H9 (cell line): ENCODE measurements around the gene TMEM273. TPM values are rescaled to one million over a fixed set of nuclear protein-coding genes. Genes with fewer than 3 reads are reported as not detected.

Source experiments
- DNase-seq: peaks from one replicate; pipeline ENCODE4 v3.0.0-alpha.2; 2017
- H2AFZ ChIP-seq: one replicate; pipeline ENCODE4 v1.6.1; 2013; ENCODE audit warnings: mild to moderate bottlenecking, low read length, control low read depth, moderate library complexity
- H2AK5ac ChIP-seq: 2 replicates; pipeline ENCODE4 v1.6.1; 2013; ENCODE audit warnings: low read length, control low read depth, mixed read lengths; ENCODE audit not compliant: insufficient read length
- H2BK120ac ChIP-seq: one replicate; pipeline ENCODE4 v1.6.1; 2013; ENCODE audit warnings: low read depth, mild to moderate bottlenecking, low read length, control low read depth, inconsistent platforms; ENCODE audit not compliant: poor library complexity, severe bottlenecking
- H2BK12ac ChIP-seq: 2 replicates; pipeline ENCODE4 v1.6.1; 2013; ENCODE audit warnings: low read length, control low read depth, mixed read lengths, low read depth; ENCODE audit not compliant: insufficient read length
- H2BK15ac ChIP-seq: 2 replicates; pipeline ENCODE4 v1.6.1; 2013; ENCODE audit warnings: low read depth, low read length, control low read depth
- H2BK20ac ChIP-seq: one replicate; pipeline ENCODE4 v1.6.1; 2013; ENCODE audit warnings: low read depth, mild to moderate bottlenecking, low read length, control low read depth, inconsistent platforms; ENCODE audit not compliant: poor library complexity, severe bottlenecking
- H2BK5ac ChIP-seq: 2 replicates; pipeline ENCODE4 v1.6.1; 2013; ENCODE audit warnings: low read length, control low read depth, mixed read lengths; ENCODE audit not compliant: insufficient read length
- H3K14ac ChIP-seq: 2 replicates; pipeline ENCODE4 v1.6.1; 2013; ENCODE audit warnings: low read length, control low read depth; ENCODE audit not compliant: insufficient read depth
- H3K18ac ChIP-seq: 2 replicates; pipeline ENCODE4 v1.6.1; 2013; ENCODE audit warnings: low read depth, mild to moderate bottlenecking, mixed read lengths, low read length, control low read depth; ENCODE audit not compliant: insufficient read length
- H3K23ac ChIP-seq: 2 replicates; pipeline ENCODE4 v1.6.1; 2013; ENCODE audit warnings: low read length, control low read depth, mixed read lengths, low read depth; ENCODE audit not compliant: insufficient read length
- H3K23me2 ChIP-seq: 2 replicates; pipeline ENCODE4 v1.6.1; 2013; ENCODE audit warnings: low read depth, mild to moderate bottlenecking, mixed read lengths, low read length, control low read depth; ENCODE audit not compliant: insufficient read length, poor library complexity, severe bottlenecking
- H3K27ac ChIP-seq: 2 replicates; pipeline ENCODE4 v1.5.1; 2013; ENCODE audit warnings: low read length, control low read depth, mixed read lengths, low read depth; ENCODE audit not compliant: insufficient read length
- H3K27me3 ChIP-seq: 2 replicates; pipeline ENCODE4 v1.6.1; 2013; ENCODE audit warnings: low read length, control low read depth, inconsistent platforms; ENCODE audit not compliant: insufficient read depth
- H3K4ac ChIP-seq: 2 replicates; pipeline ENCODE4 v1.6.1; 2013; ENCODE audit warnings: low read depth, mild to moderate bottlenecking, control low read depth, inconsistent platforms, low read length, moderate library complexity
- H3K4me1 ChIP-seq: 2 replicates; pipeline ENCODE4 v1.6.1; 2013; ENCODE audit warnings: low read length, control low read depth, inconsistent platforms; ENCODE audit not compliant: insufficient read depth
- H3K4me2 ChIP-seq: 2 replicates; pipeline ENCODE4 v1.6.1; 2013; ENCODE audit warnings: low read length, control low read depth, mixed read lengths; ENCODE audit not compliant: insufficient read length, insufficient read depth
- H3K56ac ChIP-seq: 2 replicates; pipeline ENCODE4 v1.6.1; 2013; ENCODE audit warnings: low read depth, mild to moderate bottlenecking, mixed read lengths, low read length, control low read depth; ENCODE audit not compliant: insufficient read length
- H3K79me1 ChIP-seq: 2 replicates; pipeline ENCODE4 v1.6.1; 2013; ENCODE audit warnings: low read depth, mild to moderate bottlenecking, moderate library complexity, low read length, control low read depth, inconsistent platforms; ENCODE audit not compliant: insufficient read depth, poor library complexity, severe bottlenecking
- H3K79me2 ChIP-seq: 2 replicates; pipeline ENCODE4 v1.6.1; 2013; ENCODE audit warnings: low read length, control low read depth, inconsistent platforms; ENCODE audit not compliant: insufficient read depth
- H3K9ac ChIP-seq: 2 replicates; pipeline ENCODE4 v1.6.1; 2013; ENCODE audit warnings: low read length, control low read depth, mixed read lengths; ENCODE audit not compliant: insufficient read length; ENCODE audit errors: extremely low read depth
- H3K9me3 ChIP-seq: one replicate; pipeline ENCODE4 v1.6.1; 2013; ENCODE audit warnings: low read depth, low read length, inconsistent platforms; ENCODE audit not compliant: control insufficient read depth
- H3T11ph ChIP-seq: one replicate; pipeline ENCODE4 v1.6.1; 2013; ENCODE audit warnings: mild to moderate bottlenecking, low read length, control low read depth, inconsistent platforms
- H4K20me1 ChIP-seq: one replicate; pipeline ENCODE4 v1.6.1; 2013; ENCODE audit not compliant: control insufficient read depth, insufficient read length, insufficient read depth
- H4K5ac ChIP-seq: 2 replicates; pipeline ENCODE4 v1.6.1; 2013; ENCODE audit warnings: low read depth, mild to moderate bottlenecking, mixed read lengths, low read length, control low read depth; ENCODE audit not compliant: insufficient read length
- H4K8ac ChIP-seq: replicated peaks from 2 replicates; pipeline ENCODE4 v1.6.1; 2013; ENCODE audit warnings: low read length, control low read depth, mixed read lengths, low read depth; ENCODE audit not compliant: insufficient read length
- H4K91ac ChIP-seq: 2 replicates; pipeline ENCODE4 v1.6.1; 2013; ENCODE audit warnings: low read depth, mild to moderate bottlenecking, moderate library complexity, mixed read lengths, low read length, control low read depth; ENCODE audit not compliant: insufficient read length
- H3K27ac Mint-ChIP-seq, 3 experiments: 2 replicates in 2 of 3; 3 replicates in 1 of 3; pipeline ENCODE4 v1.8.0; 2020 to 2021; ENCODE audit warnings: mixed read lengths in 3 of 3, mild to moderate bottlenecking in 1 of 3, moderate library complexity in 1 of 3
- H3K27me3 Mint-ChIP-seq: 2 replicates; pipeline ENCODE4 v1.8.0; 2021; ENCODE audit warnings: low read depth, mild to moderate bottlenecking, moderate library complexity, mixed read lengths
- H3K36me3 Mint-ChIP-seq, 3 experiments: 2 replicates in 2 of 3; 3 replicates in 1 of 3; pipeline ENCODE4 v1.8.0; 2020 to 2021; ENCODE audit warnings: low read depth in 3 of 3, mixed read lengths in 3 of 3; ENCODE audit not compliant: insufficient read depth in 1 of 3
- H3K4me1 Mint-ChIP-seq, 2 experiments: 2 replicates each; pipeline ENCODE4 v1.8.0; 2020; ENCODE audit warnings: mixed read lengths in 2 of 2
- H3K4me3 Mint-ChIP-seq, 2 experiments: 2 replicates in 1 of 2; 3 replicates in 1 of 2; pipeline ENCODE4 v1.8.0; 2020 to 2021; ENCODE audit warnings: mild to moderate bottlenecking in 2 of 2, mixed read lengths in 2 of 2, moderate library complexity in 1 of 2
- H3K9me3 Mint-ChIP-seq, 2 experiments: 2 replicates in 1 of 2; 3 replicates in 1 of 2; pipeline ENCODE4 v1.8.0; 2020; ENCODE audit warnings: mild to moderate bottlenecking in 2 of 2, mixed read lengths in 2 of 2, moderate library complexity in 1 of 2
- WGBS: extraction: QIAGEN DNeasy Blood & Tissue Kit; methylation state at CpG from one replicate; pipeline ENCODE4 v1.1.7; 2013; ENCODE audit warnings: missing lambda C conversion rate, low lambda C conversion rate, mixed read lengths; ENCODE audit not compliant: insufficient read length; ENCODE audit errors: extremely low coverage; 5-methylcytosine and 5-hydroxymethylcytosine counted together
- total RNA-seq: library from RNA; stranded (reverse); gene quantifications from 2 replicates; pipeline ENCODE4 v1.2.1, GENCODE V29; 2021
- TF ChIP-seq, protein P1 (sequence below): fragments of 200-600 bp; sonication (generic); conservative IDR thresholded peaks from 3 replicates; pipeline ENCODE4 v1.8.0; 2021; ENCODE audit warnings: antibody characterized with exemption, mild to moderate bottlenecking

TMEM273 gene
- total RNA-seq, 1 experiment from 2014 or later = not detected

- no peaks in the 10 kb centered on the region for H3K9me3 ChIP-seq
- no peak overlapping the region for H2BK15ac ChIP-seq
- no peak overlapping the region for H3K9ac ChIP-seq
- H2BK5ac ChIP-seq = no peak overlapping the region
- H3K4me1 Mint-ChIP-seq = peaks cover 0 to under 1% of the 10 kb centered on the region in 2 experiments; a peak in 3 of 4 replicates
- H3K4me1 ChIP-seq = no peaks in the 10 kb centered on the region
- no peak overlapping the region for H3K27ac Mint-ChIP-seq
- no peak overlapping the region for H3K56ac ChIP-seq
- no peak overlapping the region for H3T11ph ChIP-seq
- H3K14ac ChIP-seq = no peak overlapping the region
- H3K4me2 ChIP-seq = no peak overlapping the region
- H3K4ac ChIP-seq = no peak overlapping the region
- H2BK12ac ChIP-seq = no peak overlapping the region
- H3K27me3 ChIP-seq = no peaks in the 10 kb centered on the region
- H2AFZ ChIP-seq = no peak overlapping the region
- TF ChIP-seq, protein P1, sequence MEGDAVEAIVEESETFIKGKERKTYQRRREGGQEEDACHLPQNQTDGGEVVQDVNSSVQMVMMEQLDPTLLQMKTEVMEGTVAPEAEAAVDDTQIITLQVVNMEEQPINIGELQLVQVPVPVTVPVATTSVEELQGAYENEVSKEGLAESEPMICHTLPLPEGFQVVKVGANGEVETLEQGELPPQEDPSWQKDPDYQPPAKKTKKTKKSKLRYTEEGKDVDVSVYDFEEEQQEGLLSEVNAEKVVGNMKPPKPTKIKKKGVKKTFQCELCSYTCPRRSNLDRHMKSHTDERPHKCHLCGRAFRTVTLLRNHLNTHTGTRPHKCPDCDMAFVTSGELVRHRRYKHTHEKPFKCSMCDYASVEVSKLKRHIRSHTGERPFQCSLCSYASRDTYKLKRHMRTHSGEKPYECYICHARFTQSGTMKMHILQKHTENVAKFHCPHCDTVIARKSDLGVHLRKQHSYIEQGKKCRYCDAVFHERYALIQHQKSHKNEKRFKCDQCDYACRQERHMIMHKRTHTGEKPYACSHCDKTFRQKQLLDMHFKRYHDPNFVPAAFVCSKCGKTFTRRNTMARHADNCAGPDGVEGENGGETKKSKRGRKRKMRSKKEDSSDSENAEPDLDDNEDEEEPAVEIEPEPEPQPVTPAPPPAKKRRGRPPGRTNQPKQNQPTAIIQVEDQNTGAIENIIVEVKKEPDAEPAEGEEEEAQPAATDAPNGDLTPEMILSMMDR = no peak
- H3K36me3 Mint-ChIP-seq = peaks cover 0 to 6% (median 4%) of the 10 kb centered on the region in 3 experiments; a peak in 5 of 7 replicates
- H3K18ac ChIP-seq = no peak overlapping the region
- no peaks in the 10 kb centered on the region for H3K23me2 ChIP-seq
- WGBS = no CpG with 5 or more reads among the region's 4 CpGs
- H4K91ac ChIP-seq = no peak overlapping the region
- H3K79me2 ChIP-seq = no peaks in the 10 kb centered on the region
- H2AK5ac ChIP-seq = no peak overlapping the region
- no peak overlapping the region for H4K5ac ChIP-seq
- no peak overlapping the region for H2BK20ac ChIP-seq
- H3K9me3 Mint-ChIP-seq = peaks cover 9 to 10% of the 10 kb centered on the region in 2 experiments
- no peaks in the 10 kb centered on the region for H4K20me1 ChIP-seq
- DNase-seq = no peak
- peaks cover 4% of the 10 kb centered on the region for H3K27me3 Mint-ChIP-seq
- H3K27ac ChIP-seq = no peak overlapping the region
- no peaks in the 10 kb centered on the region for H3K79me1 ChIP-seq
- no peak overlapping the region for H3K23ac ChIP-seq
- H4K8ac ChIP-seq = no peak overlapping the region
- H3K4me3 Mint-ChIP-seq = no peak overlapping the region
- no peak overlapping the region for H2BK120ac ChIP-seq
Observed at GRCh38 chr10:49152037-49152436, 36.2 kb downstream of the TMEM273 start.
